IMR-90 (cell line): ENCODE results near the gene CD86. TPM values are rescaled to one million over a fixed set of nuclear protein-coding genes. Genes with fewer than 3 reads are reported as not detected.

ENCODE experiments used
- ATAC-seq: fragments of 200-7000 bp; cut with Tn5 transposase; 2 replicates; pipeline ENCODE4 v1.9.1; 2020; ENCODE audit warnings: low read depth, mild to moderate bottlenecking, moderate library complexity
- BruUV-seq: library from RNA; stranded (reverse); fragments of 400-500 nt; replicated peaks from 2 replicates; lab custom pipeline; 2021; lab: Mats Ljungman, UMichigan
- CTCF ChIA-PET: fragments of 300-600 bp; formaldehyde crosslinking; extraction: SDS; loops from one replicate; lab custom pipeline; 2021; ENCODE audit warnings: antibody characterized with exemption; lab: Yijun Ruan, JAX
- POLR2A ChIA-PET: fragments of 300-600 bp; sonication (Branson Sonifier 250); formaldehyde crosslinking; loops from one replicate; lab custom pipeline; 2022; ENCODE audit warnings: antibody characterized with exemption; ENCODE audit not compliant: unreplicated experiment; lab: Charles Lee
- DNase-seq: peaks from one replicate; pipeline ENCODE4 v3.0.0; 2013
- H2AFZ ChIP-seq: replicated peaks from 2 replicates; pipeline ENCODE3; 2013; ENCODE audit warnings: low read length, mild to moderate bottlenecking; ENCODE audit not compliant: poor library complexity
- H2AK5ac ChIP-seq: 2 replicates; pipeline ENCODE4 v1.6.1; 2013; ENCODE audit warnings: low read depth, low read length, inconsistent platforms
- H2AK9ac ChIP-seq: replicated peaks from 2 replicates; pipeline ENCODE3; 2013; ENCODE audit warnings: mild to moderate bottlenecking, low read depth, low read length, moderate library complexity; ENCODE audit not compliant: poor library complexity
- H2BK120ac ChIP-seq: 2 replicates; pipeline ENCODE4 v1.6.1; 2013; ENCODE audit warnings: low read depth, low read length, inconsistent platforms
- H2BK15ac ChIP-seq: 3 replicates; pipeline ENCODE4 v1.6.1; 2013; ENCODE audit warnings: low read depth, low read length, inconsistent platforms
- H2BK20ac ChIP-seq: 2 replicates; pipeline ENCODE4 v1.6.1; 2013; ENCODE audit warnings: low read depth, mild to moderate bottlenecking, inconsistent platforms, low read length, moderate library complexity
- H2BK5ac ChIP-seq: 2 replicates; pipeline ENCODE4 v1.6.1; 2013; ENCODE audit warnings: mild to moderate bottlenecking, low read depth, low read length, inconsistent platforms; ENCODE audit not compliant: poor library complexity, severe bottlenecking
- H3K14ac ChIP-seq: replicated peaks from 2 replicates; pipeline ENCODE4 v1.6.1; 2013; ENCODE audit warnings: low read depth, low read length, inconsistent platforms
- H3K18ac ChIP-seq: 2 replicates; pipeline ENCODE4 v1.6.1; 2013; ENCODE audit warnings: low read depth, low read length, control low read depth
- H3K23ac ChIP-seq: 2 replicates; pipeline ENCODE4 v1.6.1; 2013; ENCODE audit warnings: low read depth, low read length, inconsistent platforms
- H3K27ac ChIP-seq: 2 replicates; pipeline ENCODE4 v1.5.1; 2013; ENCODE audit warnings: mild to moderate bottlenecking, control low read depth, low read length; ENCODE audit not compliant: insufficient read depth
- H3K27me3 ChIP-seq: 2 replicates; pipeline ENCODE4 v1.6.1; 2013; ENCODE audit warnings: low read length; ENCODE audit not compliant: control insufficient read depth, insufficient read depth
- H3K36me3 ChIP-seq: 2 replicates; pipeline ENCODE4 v1.6.1; 2013; ENCODE audit warnings: low read length, mixed read lengths; ENCODE audit not compliant: control insufficient read depth, insufficient read depth
- H3K4ac ChIP-seq: 2 replicates; pipeline ENCODE4 v1.6.1; 2013; ENCODE audit warnings: low read depth, low read length, inconsistent platforms
- H3K4me1 ChIP-seq: 2 replicates; pipeline ENCODE4 v1.6.1; 2013; ENCODE audit warnings: low read length, mixed read lengths; ENCODE audit not compliant: control insufficient read depth, insufficient read depth
- H3K4me2 ChIP-seq: 2 replicates; pipeline ENCODE4 v1.6.1; 2013; ENCODE audit warnings: low read depth, mild to moderate bottlenecking, control low read depth, low read length, moderate library complexity
- H3K4me3 ChIP-seq: 2 replicates; pipeline ENCODE4 v1.5.1; 2013; ENCODE audit warnings: low read depth, mild to moderate bottlenecking, control low read depth, low read length, moderate library complexity; ENCODE audit not compliant: insufficient read depth
- H3K56ac ChIP-seq: 2 replicates; pipeline ENCODE4 v1.6.1; 2013; ENCODE audit warnings: low read length, inconsistent platforms; ENCODE audit not compliant: insufficient read depth; ENCODE audit errors: extremely low read depth
- H3K79me1 ChIP-seq, 2 experiments: 2 replicates each; pipeline ENCODE4 v1.6.1; 2013; ENCODE audit warnings: low read length in 2 of 2, inconsistent platforms in 1 of 2, low read depth in 1 of 2
- H3K9ac ChIP-seq: 2 replicates; pipeline ENCODE4 v1.6.1; 2013; ENCODE audit warnings: low read depth, low read length, control low read depth
- H3K9me1 ChIP-seq: 2 replicates; pipeline ENCODE4 v1.6.1; 2013; ENCODE audit warnings: low read length, inconsistent platforms; ENCODE audit not compliant: insufficient read depth
- H3K9me3 ChIP-seq: 2 replicates; pipeline ENCODE4 v1.6.1; 2013; ENCODE audit warnings: low read length; ENCODE audit not compliant: control insufficient read depth, insufficient read depth
- H4K20me1 ChIP-seq: 2 replicates; pipeline ENCODE4 v1.6.1; 2013; ENCODE audit warnings: low read length, inconsistent platforms; ENCODE audit not compliant: insufficient read depth
- H4K5ac ChIP-seq: 2 replicates; pipeline ENCODE4 v1.6.1; 2013; ENCODE audit warnings: mild to moderate bottlenecking, low read depth, low read length, control low read depth
- H4K8ac ChIP-seq, 2 experiments: 2 replicates each; pipeline ENCODE4 v1.6.1; 2013; ENCODE audit warnings: low read depth in 2 of 2, low read length in 2 of 2, control low read depth in 1 of 2, inconsistent platforms in 1 of 2
- H4K91ac ChIP-seq: 2 replicates; pipeline ENCODE4 v1.6.1; 2013; ENCODE audit warnings: low read depth, low read length, inconsistent platforms; ENCODE audit not compliant: insufficient read depth
- BHLHE40 ChIP-seq: fragments of 150-350 bp; IDR thresholded peaks from 2 replicates; pipeline ENCODE4 v1.6.1; 2016; ENCODE audit warnings: mild to moderate bottlenecking, low read depth, low read length
- MAFK ChIP-seq: IDR thresholded peaks from 2 replicates; pipeline ENCODE4 v1.6.1; 2012; ENCODE audit warnings: low read depth, low read length, improper control_type of control experiment
- NFE2L2 ChIP-seq: fragments of 150-350 bp; IDR thresholded peaks from 2 replicates; pipeline ENCODE4 v1.6.1; 2016; ENCODE audit warnings: low read depth, mild to moderate bottlenecking, low read length
- SMC3 ChIP-seq: fragments of 150-350 bp; IDR thresholded peaks from 2 replicates; pipeline ENCODE4 v1.6.1; 2016; ENCODE audit warnings: low read depth, mild to moderate bottlenecking, antibody characterized with exemption, low read length, moderate library complexity
- dilution Hi-C: fragments of 300-500 bp; cut with HindIII; formaldehyde crosslinking; loops from one replicate; pipeline ENCODE4 v1.14.3; 2018; ENCODE audit warnings: low sequenced_read_pairs; ENCODE audit not compliant: unreplicated experiment
- in situ Hi-C: fragments of 300-500 bp; cut with MboI; formaldehyde crosslinking; loops from 3 replicates; pipeline ENCODE4 v1.14.3; 2019; ENCODE audit warnings: low sequenced_read_pairs, inconsistent platforms, mixed read lengths
- intact Hi-C: fragments of 100-400 bp; cut with micrococcal nuclease; formaldehyde crosslinking; loops from 2 replicates; pipeline ENCODE4 v1.10.0; 2022
- polyA plus RNA-seq, 3 experiments: library from polyadenylated mRNA; depleted of rRNA; stranded (reverse); fragments of >200 nt; gene quantifications; 2 replicates each; pipeline ENCODE4 v1.2.3, GENCODE V29; 2012; ENCODE audit warnings: low replicate concordance in 1 of 3
- total RNA-seq: library from RNA; depleted of rRNA; stranded (reverse); fragments of >200 nt; gene quantifications from 2 replicates; pipeline ENCODE4 v1.2.3, GENCODE V29; 2012
- TF ChIP-seq, protein P1 (sequence below): fragments of 150-350 bp; IDR thresholded peaks from 2 replicates; pipeline ENCODE4 v1.6.1; 2017; ENCODE audit warnings: mild to moderate bottlenecking, antibody characterized with exemption, low read length, low read depth

CD86 gene
- total and polyA plus RNA-seq, 2 of the 4 experiments (the other 2 are of a cell fraction) = not detected

DNA sequence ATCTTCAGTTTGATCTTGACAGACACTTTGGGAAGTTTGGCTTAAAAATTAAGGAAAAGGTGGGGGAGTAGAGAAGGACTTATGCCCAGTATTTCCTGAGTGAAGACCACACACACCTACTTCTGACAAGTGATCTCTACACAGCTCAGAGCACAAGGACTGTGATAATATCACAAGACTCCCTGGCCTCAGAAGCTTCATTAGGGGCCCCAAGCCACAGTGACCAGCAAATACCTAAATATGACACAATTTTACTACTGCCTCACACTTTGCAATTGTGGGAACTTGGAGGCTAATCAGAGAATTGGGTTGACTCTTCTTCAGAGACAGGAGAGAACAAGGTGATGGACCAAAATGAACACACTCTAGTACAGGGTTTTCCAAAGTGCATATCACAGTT lies 35.7 kb upstream of the CD86 start:
- H3K9ac ChIP-seq = no peak overlapping the region
- H3K4me1 ChIP-seq = no peaks in the 10 kb centered on the region
- H3K27ac ChIP-seq = no peak overlapping the region
- H3K4ac ChIP-seq = no peak overlapping the region
- H3K4me2 ChIP-seq = no peak overlapping the region
- no peaks in the 10 kb centered on the region for H3K9me1 ChIP-seq
- no peaks in the 10 kb centered on the region for H3K79me1 ChIP-seq
- H3K23ac ChIP-seq = no peak overlapping the region
- H2BK20ac ChIP-seq = no peak overlapping the region
- H2BK15ac ChIP-seq = no peak overlapping the region
- no peak overlapping the region for H2AFZ ChIP-seq
- no peak overlapping the region for H2BK5ac ChIP-seq
- H4K8ac ChIP-seq = no peak overlapping the region
- no peak overlapping the region for H2AK9ac ChIP-seq
- TF ChIP-seq NFE2L2 = no peak
- no peak for TF ChIP-seq BHLHE40
- TF ChIP-seq MAFK = no peak
- TF ChIP-seq SMC3 = no peak
- TF ChIP-seq, protein P1, sequence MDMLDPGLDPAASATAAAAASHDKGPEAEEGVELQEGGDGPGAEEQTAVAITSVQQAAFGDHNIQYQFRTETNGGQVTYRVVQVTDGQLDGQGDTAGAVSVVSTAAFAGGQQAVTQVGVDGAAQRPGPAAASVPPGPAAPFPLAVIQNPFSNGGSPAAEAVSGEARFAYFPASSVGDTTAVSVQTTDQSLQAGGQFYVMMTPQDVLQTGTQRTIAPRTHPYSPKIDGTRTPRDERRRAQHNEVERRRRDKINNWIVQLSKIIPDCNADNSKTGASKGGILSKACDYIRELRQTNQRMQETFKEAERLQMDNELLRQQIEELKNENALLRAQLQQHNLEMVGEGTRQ = no peak
- no peak overlapping the region for H4K5ac ChIP-seq
- POLR2A ChIA-PET = no interaction called here
- no peak overlapping the region for H3K18ac ChIP-seq
- DNase-seq (no peak), ATAC-seq (no peak)
- H2AK5ac ChIP-seq = no peak overlapping the region
- peaks cover 21% of the 10 kb centered on the region for H3K27me3 ChIP-seq
- CTCF ChIA-PET = no interaction called here
- H3K14ac ChIP-seq = no peak overlapping the region
- H3K36me3 ChIP-seq = no peaks in the 10 kb centered on the region
- no peak overlapping the region for H3K56ac ChIP-seq
- H3K4me3 ChIP-seq = no peak overlapping the region
- in situ Hi-C loops (no loop called here), intact Hi-C loops (no loop called here), dilution Hi-C loops (no loop called here)
- BruUV-seq = no TSS peak
- no peaks in the 10 kb centered on the region for H4K20me1 ChIP-seq
- no peaks in the 10 kb centered on the region for H3K9me3 ChIP-seq
- H2BK120ac ChIP-seq = no peak overlapping the region
- H4K91ac ChIP-seq = no peak overlapping the region
